Posterior cingulate gyrus (tissue), 11 donors: Measurements from ENCODE around the gene VN1R5.
"Not testable (repeated sequence)": the region's sequence is repeated elsewhere in the genome, so short reads cannot be mapped to it uniquely, and the experiment has no call there.

ENCODE experiments used
- DNase-seq, 10 donors: peaks; one replicate each; pipeline versions ENCODE4 v3.0.0 to v3.0.0-alpha.2; 2020 to 2021; ENCODE audit warnings: mixed read lengths in 3 of 10
- intact Hi-C: fragments of 100-400 bp; cut with DNase I; formaldehyde crosslinking; loops from one replicate; pipeline ENCODE4 v1.15.1; 2023

VN1R5 gene

DNA sequence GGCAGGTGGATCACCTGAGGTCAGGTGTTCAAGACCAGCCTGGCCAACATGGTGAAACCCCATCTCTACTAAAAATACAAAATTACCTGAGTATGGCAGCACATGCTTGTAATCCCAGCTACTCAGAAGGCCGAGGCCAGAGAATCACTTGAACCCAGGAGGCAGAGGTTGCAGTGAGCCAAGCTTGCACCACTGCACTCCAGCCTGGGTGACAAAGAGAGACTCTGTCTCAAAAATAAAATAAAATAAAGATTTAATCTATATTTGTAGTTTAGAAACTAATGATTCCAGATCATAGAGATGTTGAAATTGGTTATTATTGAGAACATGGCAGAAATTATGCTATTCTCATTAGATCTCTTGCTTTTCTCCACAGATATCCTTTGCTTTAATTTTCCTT, at the start of gene VN1R5:
TSS of gene VN1R5 (plus strand) at position 301 of the 400 bp plus-strand sequence.
- DNase-seq, intact Hi-C loops: not testable (repeated sequence)

DNA sequence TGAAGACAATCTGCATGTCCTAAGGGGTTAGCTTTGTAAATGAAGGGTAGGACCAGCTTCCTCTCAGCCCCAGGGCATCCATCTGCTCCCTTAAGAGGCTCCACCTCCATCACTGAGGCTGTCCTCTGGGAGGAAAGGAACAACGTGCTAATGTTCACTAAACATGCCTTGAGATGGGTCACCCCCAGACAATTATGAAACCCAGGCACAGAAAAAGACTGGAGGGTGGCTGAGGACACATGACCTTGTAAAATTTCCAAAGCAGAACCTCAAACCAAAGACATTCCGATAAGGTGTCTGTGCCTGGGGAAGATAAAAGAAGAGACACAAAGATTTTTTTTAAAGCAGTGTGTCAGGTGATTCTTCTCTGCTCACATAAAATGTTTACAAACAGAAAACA, 46.5 kb upstream of the VN1R5 start:
- intact Hi-C loops = no loop called here
- DNase-seq = no peak

- DNase-seq = no peak
Measured at GRCh38 chr1:247210062-247210375, 45.9 kb upstream of the VN1R5 start.

GRCh38 chr1:247210376-247211117, 45.3 kb upstream of the VN1R5 start:
- peak; percentile 94 to 100 (median 98) for DNase-seq
- intact Hi-C loops = loop anchor here (2.0 kb wide), 1 partner anchor 120 kb away; the partner anchor contains the start of gene ZNF496

More at GRCh38 chr1:247210062-247210375, 45.9 kb upstream of the VN1R5 start:
- intact Hi-C loops = loop anchor here (2.0 kb wide), 1 partner anchor 121 kb away; the partner anchor contains the start of gene ZNF496

GRCh38 chr1:247211339-247211738, 44.5 kb upstream of the VN1R5 start:
- peak in 1 of 10 donors; percentile 54 for DNase-seq
- intact Hi-C loops = loop anchor here (2.0 kb wide), 1 partner anchor 119 kb away; the partner anchor contains the start of gene ZNF496

DNA sequence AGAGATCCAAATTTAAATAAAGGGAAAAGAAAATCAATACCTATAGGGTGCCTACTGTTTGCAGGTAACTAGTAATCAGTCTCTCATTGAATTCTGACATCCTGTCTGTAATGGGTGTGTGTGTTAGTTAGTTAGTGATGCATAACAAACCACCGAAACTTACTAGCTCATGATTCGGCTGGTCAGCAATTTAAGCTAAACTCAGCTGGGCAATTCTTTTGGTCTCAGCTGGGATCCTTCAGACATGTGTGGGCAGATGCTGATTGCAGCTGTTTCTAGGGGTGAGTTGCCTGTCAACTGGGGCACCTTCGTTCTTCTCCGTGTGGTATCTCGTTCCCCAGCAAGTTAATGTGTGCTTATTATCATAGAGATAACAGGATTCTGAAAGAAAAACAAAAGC, 43.9 kb upstream of the VN1R5 start:
- intact Hi-C loops = no loop called here
- no peak for DNase-seq

- intact Hi-C loops = no loop called here
- no peak for DNase-seq
Measured at GRCh38 chr1:247212627-247213617, 43.0 kb upstream of the VN1R5 start.

- intact Hi-C loops = no loop called here
- no peak for DNase-seq
Measured at GRCh38 chr1:247216261-247216660, 39.6 kb upstream of the VN1R5 start.

DNA sequence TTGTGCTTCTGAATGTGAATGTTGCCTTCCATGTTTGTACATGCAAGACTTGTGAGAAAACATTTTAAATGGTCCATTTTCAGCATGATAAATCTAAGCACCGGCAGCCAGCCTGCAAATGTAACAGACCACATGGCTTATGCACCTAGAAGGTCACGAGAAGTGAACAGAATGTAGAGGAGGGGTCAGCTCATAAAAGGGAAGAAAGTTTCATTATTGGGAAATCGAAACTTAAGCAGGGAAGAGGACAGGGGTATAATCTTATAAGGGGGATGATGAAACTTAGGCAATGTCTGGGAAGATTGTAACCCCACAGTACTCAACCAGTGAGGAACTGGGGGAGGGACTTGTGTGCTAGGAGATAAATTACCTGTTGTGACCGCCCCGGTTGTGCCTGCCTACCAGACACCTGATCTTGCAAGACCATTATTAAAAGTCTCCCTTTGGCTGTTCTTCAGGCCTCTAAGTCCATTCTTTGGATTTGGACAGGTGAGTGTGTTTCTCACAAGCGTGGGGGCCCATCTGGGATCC, 37.7 kb upstream of the VN1R5 start:
- no peak for DNase-seq
- intact Hi-C loops = no loop called here

DNA sequence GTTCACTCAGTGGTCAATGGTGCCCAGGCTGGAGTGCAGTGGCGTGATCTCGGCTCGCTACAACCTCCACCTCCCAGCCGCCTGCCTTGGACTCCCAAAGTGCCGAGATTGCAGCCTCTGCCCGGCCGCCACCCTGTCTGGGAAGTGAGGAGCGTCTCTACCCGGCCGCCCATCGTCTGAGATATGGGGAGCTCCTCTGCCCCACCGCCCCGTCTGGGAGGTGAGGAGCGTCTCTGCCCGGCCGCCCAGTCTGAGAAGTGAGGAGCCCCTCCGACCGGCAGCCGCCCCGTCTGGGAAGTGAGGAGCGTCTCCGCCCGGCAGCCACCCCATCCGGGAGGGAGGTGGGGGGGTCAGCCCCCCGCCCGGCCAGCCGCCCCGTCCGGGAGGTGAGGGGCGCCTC, 35.6 kb upstream of the VN1R5 start:
- peak in 1 of 10 donors; percentile 54 for DNase-seq
- intact Hi-C loops = not testable (repeated sequence)

DNA sequence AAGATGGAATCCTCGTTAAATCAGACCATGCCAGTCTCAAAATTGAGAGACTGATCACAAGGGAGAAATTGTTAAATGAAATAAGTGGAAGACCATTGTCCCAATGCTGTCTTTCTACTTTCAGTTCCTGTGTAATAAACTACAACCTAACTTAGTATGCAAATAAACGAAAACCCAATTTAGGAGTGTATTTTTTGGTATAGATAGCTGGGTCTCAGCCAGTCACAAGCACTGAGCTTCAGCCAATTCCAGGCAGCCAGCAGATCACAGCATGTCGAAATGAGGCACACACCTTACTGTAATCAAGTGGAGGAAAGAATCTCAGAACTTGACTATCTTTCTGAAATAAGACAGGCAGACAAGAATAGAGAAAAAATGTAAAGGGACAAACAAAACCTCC, 33.0 kb upstream of the VN1R5 start:
- DNase-seq = no peak
- intact Hi-C loops = no loop called here

- intact Hi-C loops = no loop called here
- no peak for DNase-seq
Measured at GRCh38 chr1:247224822-247225221, 31.1 kb upstream of the VN1R5 start.

- DNase-seq = no peak
- intact Hi-C loops = no loop called here
Measured at GRCh38 chr1:247228133-247228532, 27.7 kb upstream of the VN1R5 start.

DNA sequence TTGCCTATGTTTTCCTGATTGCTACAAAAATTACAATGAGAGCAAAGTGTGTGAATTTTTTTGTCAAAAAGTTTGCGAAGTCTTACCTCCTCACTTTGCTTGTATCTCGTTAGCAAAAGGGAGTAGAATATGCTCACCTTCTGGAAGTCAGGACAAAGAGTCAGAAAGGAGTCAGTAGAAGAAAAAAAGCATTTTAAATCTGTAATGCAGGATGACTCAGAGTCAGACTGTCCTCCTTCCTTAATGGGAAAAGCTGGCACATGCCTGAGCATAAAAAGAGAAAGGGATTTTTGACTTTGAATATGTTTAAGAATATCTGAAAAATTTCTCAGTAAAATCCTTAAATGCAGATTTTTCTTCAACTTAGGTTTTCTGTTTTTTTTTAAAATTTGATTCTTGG, 14.2 kb upstream of the VN1R5 start:
- no peak for DNase-seq
- intact Hi-C loops = no loop called here

- no peak for DNase-seq
- intact Hi-C loops = no loop called here
Measured at GRCh38 chr1:247243524-247244137, 12.2 kb upstream of the VN1R5 start.

DNA sequence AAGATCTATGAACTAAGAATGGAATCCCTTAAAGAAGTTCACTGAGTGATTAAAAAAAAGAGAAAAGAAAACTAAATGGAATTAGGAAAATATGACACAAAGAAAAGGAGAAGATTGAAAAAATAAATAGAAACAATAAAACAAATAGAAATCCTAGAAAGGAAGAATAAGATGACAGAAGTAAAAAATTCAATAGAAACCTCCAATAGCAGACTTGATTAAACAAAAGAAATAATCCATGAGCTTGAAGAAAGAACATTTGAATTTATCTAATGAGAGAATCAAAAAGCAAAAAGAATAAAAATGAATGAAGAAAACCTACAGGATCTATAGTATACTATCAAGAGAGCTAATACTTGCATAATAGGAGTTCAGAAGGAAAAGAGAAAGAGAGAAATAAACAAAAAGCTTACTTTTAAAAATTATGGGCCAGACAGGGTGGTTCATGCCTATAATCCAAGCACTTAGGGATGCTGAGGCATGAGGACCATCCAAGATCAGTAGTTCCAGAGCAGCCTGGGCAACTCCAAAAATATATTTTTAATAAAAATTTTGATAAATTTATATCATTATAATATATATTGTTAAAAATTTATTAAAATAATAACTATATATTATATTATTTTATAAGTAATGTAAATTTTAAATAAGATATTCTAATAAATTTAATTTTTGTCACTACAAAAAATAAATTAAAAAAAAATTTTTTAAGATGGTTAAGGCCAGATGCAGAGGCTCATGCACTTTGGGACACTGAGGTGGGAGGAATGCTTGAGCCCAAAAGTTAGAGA, 9.4 kb upstream of the VN1R5 start:
- DNase-seq = no peak
- intact Hi-C loops = no loop called here

DNA sequence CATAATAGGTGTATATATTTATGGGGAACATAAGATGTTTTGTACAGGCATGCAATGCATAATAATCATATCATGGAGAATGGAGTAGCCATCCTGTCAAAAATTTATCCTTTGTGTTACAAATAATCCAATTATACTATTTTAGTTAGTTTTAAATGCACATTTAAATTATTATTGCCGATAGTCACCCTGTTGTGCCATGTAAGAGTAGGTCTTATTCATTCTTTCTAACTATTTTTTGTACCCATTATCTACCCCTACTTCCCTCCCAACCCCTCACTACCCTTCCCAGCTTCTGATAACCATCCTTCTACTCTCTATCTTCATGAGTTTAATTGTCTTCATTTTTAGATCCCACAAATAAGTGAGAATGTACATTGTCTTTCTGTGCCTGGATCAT, 8.3 kb upstream of the VN1R5 start:
- no peak for DNase-seq
- intact Hi-C loops = no loop called here

DNA sequence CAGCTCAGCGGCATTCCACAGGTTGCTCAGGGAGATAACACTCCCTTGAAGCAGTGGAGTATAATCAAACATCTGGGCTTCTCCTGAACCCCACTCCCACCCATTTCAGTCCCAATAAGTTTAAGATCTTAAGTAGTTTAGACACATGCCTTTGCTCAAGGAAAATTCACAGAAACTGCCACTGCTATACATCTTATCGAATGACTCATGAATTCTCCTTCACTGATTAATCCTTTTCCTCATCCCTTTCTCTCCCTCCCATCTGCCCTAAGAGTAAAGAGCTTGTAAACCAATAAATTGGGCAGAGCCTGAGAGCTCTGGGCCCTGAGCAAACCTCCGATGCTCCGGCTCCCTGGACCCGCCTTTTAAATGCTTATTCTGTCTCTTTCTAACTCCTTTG, 10.2 kb downstream of the VN1R5 start:
- intact Hi-C loops = no loop called here
- no peak for DNase-seq

DNA sequence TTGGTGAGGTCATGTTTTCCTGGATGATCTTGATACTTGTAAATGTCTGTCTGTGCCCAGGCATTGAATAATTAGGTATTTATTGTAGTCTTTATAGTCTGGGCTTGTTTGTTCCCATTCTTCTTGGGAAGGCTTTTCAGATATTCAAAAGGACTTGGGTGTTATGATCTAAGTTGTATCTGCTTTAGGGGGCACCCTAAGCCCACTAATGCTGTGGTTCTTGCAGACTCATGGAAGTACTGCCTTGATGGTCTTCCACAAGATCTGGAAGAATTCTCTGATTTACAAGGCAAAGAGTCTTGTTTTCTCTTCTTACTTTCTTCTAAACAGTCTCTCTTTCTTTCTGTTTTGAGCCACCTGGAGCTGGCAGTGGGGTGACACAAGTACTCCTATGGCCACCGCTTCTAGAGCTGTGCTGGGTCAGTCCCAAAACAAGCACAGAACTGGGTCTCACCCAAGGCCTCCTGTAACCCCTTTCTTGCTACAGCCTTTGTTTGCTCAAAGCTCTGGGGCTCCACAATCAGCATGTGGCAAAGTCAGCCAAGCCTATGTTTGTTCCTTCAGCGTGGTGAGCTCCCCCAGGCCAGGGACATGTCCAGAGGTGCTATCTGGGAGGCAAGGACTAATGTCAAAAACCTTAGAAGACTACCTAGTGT, 12.6 kb downstream of the VN1R5 start:
- DNase-seq = no peak
- intact Hi-C loops = no loop called here
